ENCODE data around the gene SNX32.

The SNX32 gene

DNA sequence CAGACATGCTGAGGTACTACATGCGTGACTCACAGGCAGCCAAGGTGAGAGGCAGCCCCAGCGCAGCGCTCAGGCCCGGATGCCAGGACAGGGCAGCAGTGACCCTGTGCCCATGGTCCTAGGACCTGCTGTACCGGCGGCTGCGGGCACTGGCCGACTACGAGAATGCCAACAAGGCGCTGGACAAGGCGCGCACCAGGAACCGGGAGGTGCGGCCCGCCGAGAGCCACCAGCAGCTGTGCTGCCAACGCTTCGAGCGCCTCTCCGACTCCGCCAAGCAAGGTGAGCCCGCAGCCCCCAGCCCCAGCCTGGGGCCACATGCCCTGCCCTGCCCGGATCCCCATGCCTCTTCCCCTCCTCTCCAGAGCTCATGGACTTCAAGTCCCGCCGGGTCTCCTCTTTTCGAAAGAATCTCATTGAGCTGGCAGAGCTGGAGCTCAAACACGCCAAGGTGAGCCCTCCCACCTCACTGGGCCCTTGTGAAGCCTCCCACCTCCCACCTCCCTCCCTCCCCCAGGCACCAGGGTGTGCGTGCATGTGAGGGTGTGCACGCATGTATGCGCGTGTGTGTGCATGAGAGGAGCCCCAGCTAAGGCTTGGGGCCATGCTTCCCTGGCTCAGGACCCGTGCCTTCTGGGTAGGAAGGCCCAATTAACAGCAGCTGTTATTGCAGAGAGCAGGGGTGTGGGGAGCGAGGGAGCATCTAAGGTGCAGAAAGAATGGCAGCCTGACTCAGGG, 18.9 kb downstream of the SNX32 start:
- H3K27me3 ChIP-seq (ENCODE audit: insufficient read depth, low read length): no peaks in the 10 kb centered on the region
- no peak overlapping the region for H3K4me3 ChIP-seq (ENCODE audit: low read depth, low read length)
- no peak overlapping the region for H2AFZ ChIP-seq (ENCODE audit: low read length, unreplicated experiment)
- no peaks in the 10 kb centered on the region for H3K4me1 ChIP-seq (ENCODE audit: control insufficient read depth, insufficient read depth, low read length, unreplicated experiment)
- no peak overlapping the region for H3K27ac ChIP-seq (ENCODE audit: low read depth, low read length)
- H3K79me2 ChIP-seq (ENCODE audit: control insufficient read depth, insufficient read depth, low read length, unreplicated experiment): peaks cover 41% of the 10 kb centered on the region
- H3K36me3 ChIP-seq (ENCODE audit: insufficient read depth, low read length): peaks cover 58% of the 10 kb centered on the region

DNA sequence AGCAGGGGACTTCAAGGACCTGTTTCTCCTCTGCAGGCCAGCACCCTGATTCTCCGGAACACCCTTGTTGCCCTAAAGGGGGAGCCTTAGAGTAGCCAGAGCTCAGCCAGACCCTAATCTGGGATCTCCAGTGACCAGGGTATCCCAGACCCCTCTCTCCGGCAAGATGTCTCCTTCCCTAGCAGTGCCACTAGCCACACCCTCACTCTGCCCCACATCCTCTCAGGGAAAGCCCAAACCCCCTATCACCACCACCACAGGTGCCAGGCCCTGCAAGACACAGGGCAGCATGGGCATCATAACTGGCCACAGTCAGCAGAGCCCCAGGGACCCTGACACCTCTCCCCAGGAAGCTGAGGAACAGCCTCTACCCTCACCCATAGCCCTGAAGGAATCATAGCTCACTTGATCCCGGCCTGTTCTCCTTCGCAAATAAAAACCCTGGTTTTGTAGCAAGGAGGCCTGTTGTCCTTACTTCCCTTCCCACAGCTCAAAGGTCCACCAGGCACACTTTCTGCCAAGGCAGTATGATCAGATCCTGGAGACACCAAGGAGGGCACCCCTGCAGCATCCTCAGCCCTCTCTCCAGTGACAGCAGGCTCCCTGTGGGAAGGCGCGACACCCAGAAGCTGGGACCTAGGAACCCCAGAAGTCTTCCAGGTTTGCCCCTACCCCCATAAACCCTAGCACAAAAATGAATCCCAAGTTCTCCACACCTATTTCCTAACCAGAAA, 19.6 kb downstream of the SNX32 start:
- H3K27me3 ChIP-seq (ENCODE audit: insufficient read depth, low read length): no peaks in the 10 kb centered on the region
- no peak overlapping the region for H3K27ac ChIP-seq (ENCODE audit: low read depth, low read length)
- no peak overlapping the region for H3K4me3 ChIP-seq (ENCODE audit: low read depth, low read length)
- H3K79me2 ChIP-seq (ENCODE audit: control insufficient read depth, insufficient read depth, low read length, unreplicated experiment): peaks cover 44% of the 10 kb centered on the region
- no peaks in the 10 kb centered on the region for H3K4me1 ChIP-seq (ENCODE audit: control insufficient read depth, insufficient read depth, low read length, unreplicated experiment)
- no peak overlapping the region for H2AFZ ChIP-seq (ENCODE audit: low read length, unreplicated experiment)
- peaks cover 58% of the 10 kb centered on the region for H3K36me3 ChIP-seq (ENCODE audit: insufficient read depth, low read length)

GRCh38 chr11:65854161-65854592, 20.4 kb downstream of the SNX32 start:
- Histone ChIP-seq H3K4me3 (ENCODE audit: low read depth, low read length) (no peak overlapping the region), H3K27me3 (ENCODE audit: insufficient read depth, low read length) (no peaks in the 10 kb centered on the region), H2AFZ (ENCODE audit: low read length, unreplicated experiment) (no peak overlapping the region), H3K36me3 (ENCODE audit: insufficient read depth, low read length) (peaks cover 58% of the 10 kb centered on the region), H3K79me2 (ENCODE audit: control insufficient read depth, insufficient read depth, low read length, unreplicated experiment) (peaks cover 44% of the 10 kb centered on the region), H3K27ac (ENCODE audit: low read depth, low read length) (no peak overlapping the region), H3K4me1 (ENCODE audit: control insufficient read depth, insufficient read depth, low read length, unreplicated experiment) (no peaks in the 10 kb centered on the region)

GRCh38 chr11:65854852-65855837, 21.4 kb downstream of the SNX32 start:
- H3K79me2 ChIP-seq (ENCODE audit: control insufficient read depth, insufficient read depth, low read length, unreplicated experiment): peaks cover 44% of the 10 kb centered on the region
- no peak overlapping the region for H3K4me3 ChIP-seq (ENCODE audit: low read depth, low read length)
- no peak overlapping the region for H3K27ac ChIP-seq (ENCODE audit: low read depth, low read length)

GRCh38 chr11:65855927-65856363, 22.2 kb downstream of the SNX32 start:
- Histone ChIP-seq H3K36me3 (ENCODE audit: insufficient read depth, low read length) (peaks cover 52% of the 10 kb centered on the region), H3K27ac (ENCODE audit: low read depth, low read length) (no peak overlapping the region), H3K79me2 (ENCODE audit: control insufficient read depth, insufficient read depth, low read length, unreplicated experiment) (peaks cover 44% of the 10 kb centered on the region), H3K4me1 (ENCODE audit: control insufficient read depth, insufficient read depth, low read length, unreplicated experiment) (peaks cover 5% of the 10 kb centered on the region), H3K27me3 (ENCODE audit: insufficient read depth, low read length) (no peaks in the 10 kb centered on the region), H3K4me3 (ENCODE audit: low read depth, low read length) (peak overlapping the region; percentile 99), H2AFZ (ENCODE audit: low read length, unreplicated experiment) (no peak overlapping the region)

More at GRCh38 chr11:65854852-65855837, 21.4 kb downstream of the SNX32 start:
- peaks cover 5% of the 10 kb centered on the region for H3K4me1 ChIP-seq (ENCODE audit: control insufficient read depth, insufficient read depth, low read length, unreplicated experiment)
- H2AFZ ChIP-seq (ENCODE audit: low read length, unreplicated experiment): no peak overlapping the region
- no peaks in the 10 kb centered on the region for H3K27me3 ChIP-seq (ENCODE audit: insufficient read depth, low read length)
- H3K36me3 ChIP-seq (ENCODE audit: insufficient read depth, low read length): peaks cover 58% of the 10 kb centered on the region

GRCh38 chr11:65856689-65857499, 23.1 kb downstream of the SNX32 start:
- peak overlapping the region; percentile 99 for H3K4me3 ChIP-seq (ENCODE audit: low read depth, low read length)
- peaks cover 10% of the 10 kb centered on the region for H3K4me1 ChIP-seq (ENCODE audit: control insufficient read depth, insufficient read depth, low read length, unreplicated experiment)
- peaks cover 53% of the 10 kb centered on the region for H3K79me2 ChIP-seq (ENCODE audit: control insufficient read depth, insufficient read depth, low read length, unreplicated experiment)
- H3K27me3 ChIP-seq (ENCODE audit: insufficient read depth, low read length): no peaks in the 10 kb centered on the region
- no peak overlapping the region for H2AFZ ChIP-seq (ENCODE audit: low read length, unreplicated experiment)
- H3K36me3 ChIP-seq (ENCODE audit: insufficient read depth, low read length): peaks cover 42% of the 10 kb centered on the region
- H3K27ac ChIP-seq (ENCODE audit: low read depth, low read length): peak overlapping the region; percentile 79

DNA sequence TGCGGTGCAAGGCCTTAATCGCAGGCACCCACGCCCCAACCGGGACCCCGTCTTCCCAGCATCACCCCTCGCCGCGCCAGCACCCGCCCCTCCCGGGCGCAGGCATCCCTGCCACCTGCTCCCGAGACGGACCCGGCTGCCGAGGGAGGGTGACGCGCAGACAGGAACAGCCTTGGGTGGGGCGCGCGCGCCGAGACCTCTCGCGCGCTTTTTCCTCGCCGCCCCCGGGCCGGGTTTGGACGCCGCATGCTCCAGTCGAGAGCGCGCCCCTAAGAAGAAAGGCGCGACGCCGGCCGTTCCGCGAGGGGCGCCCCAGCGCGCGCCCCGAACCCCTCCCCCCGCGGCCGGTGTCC, 23.7 kb downstream of the SNX32 start:
- peaks cover 56% of the 10 kb centered on the region for H3K79me2 ChIP-seq (ENCODE audit: control insufficient read depth, insufficient read depth, low read length, unreplicated experiment)
- peaks cover 37% of the 10 kb centered on the region for H3K36me3 ChIP-seq (ENCODE audit: insufficient read depth, low read length)
- H3K4me3 ChIP-seq (ENCODE audit: low read depth, low read length): peak overlapping the region; percentile 99
- H3K27me3 ChIP-seq (ENCODE audit: insufficient read depth, low read length): no peaks in the 10 kb centered on the region
- peaks cover 15% of the 10 kb centered on the region for H3K4me1 ChIP-seq (ENCODE audit: control insufficient read depth, insufficient read depth, low read length, unreplicated experiment)
- peak overlapping the region; percentile 79 for H3K27ac ChIP-seq (ENCODE audit: low read depth, low read length)
- H2AFZ ChIP-seq (ENCODE audit: low read length, unreplicated experiment): no peak overlapping the region

GRCh38 chr11:65857853-65858680, 24.3 kb downstream of the SNX32 start, which contains the start of gene CFL1:
CFL1 (minus strand) TSS chr11:65858180; CDS start chr11:65858099, 81 bp downstream.
- Histone ChIP-seq H3K4me3 (ENCODE audit: low read depth, low read length) (peak within 1 kb of the TSS; percentile 99), H3K79me2 (ENCODE audit: control insufficient read depth, insufficient read depth, low read length, unreplicated experiment) (peaks cover 62% of the 10 kb centered on the region), H3K27me3 (ENCODE audit: insufficient read depth, low read length) (no peaks in the 10 kb centered on the region), H3K27ac (ENCODE audit: low read depth, low read length) (peak within 1 kb of the TSS; percentile 94), H2AFZ (ENCODE audit: low read length, unreplicated experiment) (peak within 1 kb of the TSS; percentile 95), H3K4me1 (ENCODE audit: control insufficient read depth, insufficient read depth, low read length, unreplicated experiment) (peaks cover 17% of the 10 kb centered on the region), H3K36me3 (ENCODE audit: insufficient read depth, low read length) (peaks cover 31% of the 10 kb centered on the region)

- peaks cover 63% of the 10 kb centered on the region for H3K79me2 ChIP-seq (ENCODE audit: control insufficient read depth, insufficient read depth, low read length, unreplicated experiment)
- H3K27me3 ChIP-seq (ENCODE audit: insufficient read depth, low read length): no peaks in the 10 kb centered on the region
- H3K36me3 ChIP-seq (ENCODE audit: insufficient read depth, low read length): peaks cover 26% of the 10 kb centered on the region
- H3K4me3 ChIP-seq (ENCODE audit: low read depth, low read length): peak overlapping the region; percentile 99
- peak overlapping the region; percentile 94 for H3K27ac ChIP-seq (ENCODE audit: low read depth, low read length)
- H3K4me1 ChIP-seq (ENCODE audit: control insufficient read depth, insufficient read depth, low read length, unreplicated experiment): peaks cover 19% of the 10 kb centered on the region
- H2AFZ ChIP-seq (ENCODE audit: low read length, unreplicated experiment): peak overlapping the region; percentile 95
These were observed 24.9 kb downstream of the SNX32 start for GRCh38 chr11:65858681-65859087.

All from ACC112 (cell line).